ENCODE results near the gene ARGLU1. TPM values are rescaled to one million over a fixed set of nuclear protein-coding genes. Genes with fewer than 3 reads are reported as not detected.
"Not testable (repeated sequence)": the region's sequence is repeated elsewhere in the genome, so short reads cannot be mapped to it uniquely, and the experiment has no call there.

The ARGLU1 gene, protein sequence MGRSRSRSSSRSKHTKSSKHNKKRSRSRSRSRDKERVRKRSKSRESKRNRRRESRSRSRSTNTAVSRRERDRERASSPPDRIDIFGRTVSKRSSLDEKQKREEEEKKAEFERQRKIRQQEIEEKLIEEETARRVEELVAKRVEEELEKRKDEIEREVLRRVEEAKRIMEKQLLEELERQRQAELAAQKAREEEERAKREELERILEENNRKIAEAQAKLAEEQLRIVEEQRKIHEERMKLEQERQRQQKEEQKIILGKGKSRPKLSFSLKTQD
- 22.6 TPM for total RNA-seq

GRCh38 chr13:106567474-106568298 lies at the start of gene ARGLU1:
Gene ARGLU1, minus strand, starts transcription at chr13:106568137. Its CDS starts 218 bp downstream, at chr13:106567919.
- ATAC-seq (peak; percentile 89), DNase-seq (ENCODE audit: low spot score) (peak; percentile 95)

DNA sequence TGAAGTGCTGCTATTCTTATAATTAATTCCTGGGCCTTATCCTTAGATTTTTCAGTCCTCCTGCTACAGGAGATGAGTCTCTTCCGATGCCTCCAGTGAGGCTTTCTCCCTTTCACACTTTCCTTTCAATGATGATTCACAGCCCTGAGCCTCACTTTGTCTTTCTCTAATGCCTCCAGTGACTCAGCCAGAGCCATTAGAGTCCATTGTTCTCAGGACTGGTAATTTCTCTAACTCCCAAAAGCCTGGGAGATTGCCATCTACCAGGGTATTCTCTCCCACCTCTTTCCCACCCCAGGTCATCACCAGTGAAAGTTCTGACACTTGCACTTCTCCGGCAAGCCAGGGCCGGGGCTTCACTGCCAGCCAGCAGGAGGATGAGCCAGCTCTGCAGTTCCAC lies 49.6 kb upstream of the ARGLU1 start:
- ATAC-seq (no peak), DNase-seq (ENCODE audit: low spot score) (no peak)

GRCh38 chr13:106616729-106617128 lies 48.8 kb upstream of the ARGLU1 start:
- DNase-seq (ENCODE audit: low spot score) (no peak), ATAC-seq (no peak)

DNA sequence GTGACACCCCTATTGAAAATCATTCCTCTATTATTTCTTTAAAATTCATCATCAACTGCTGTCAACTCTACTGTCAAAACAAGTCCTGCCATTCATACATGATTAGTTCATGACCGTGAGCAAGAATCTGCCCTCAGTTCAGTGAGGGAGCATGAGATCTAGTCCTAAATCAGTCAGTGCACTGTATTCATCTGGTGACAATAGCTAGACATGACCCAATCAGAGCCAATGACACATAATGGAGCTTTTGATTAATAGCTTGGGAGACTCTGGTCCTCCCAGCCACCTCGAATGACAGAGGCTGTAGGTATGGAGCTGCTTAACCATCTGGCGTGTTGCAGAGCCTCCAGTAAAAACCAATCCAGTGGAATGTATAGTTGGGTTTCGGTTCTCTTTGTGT lies 46.9 kb upstream of the ARGLU1 start:
- no peak for ATAC-seq
- DNase-seq (ENCODE audit: low spot score): no peak

DNA sequence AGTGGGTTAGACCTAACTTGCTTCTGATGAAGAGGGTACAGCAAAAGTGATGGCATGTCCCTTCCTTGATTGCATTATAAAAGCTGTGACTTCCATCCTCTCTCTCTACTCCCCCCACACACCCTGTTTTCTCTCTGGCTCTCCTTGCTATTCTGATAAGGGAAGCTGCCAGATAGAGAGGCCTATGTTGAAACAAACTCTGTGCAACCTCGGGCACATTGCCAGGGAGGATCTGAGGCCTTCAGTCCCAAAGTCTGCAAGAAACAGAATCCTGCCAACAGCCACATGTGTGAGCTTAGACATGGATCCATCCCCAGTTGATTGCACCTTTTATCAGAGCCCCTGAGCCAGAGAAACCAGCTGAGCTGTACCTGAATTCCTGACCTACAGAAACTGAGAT lies 44.8 kb upstream of the ARGLU1 start:
- DNase-seq (ENCODE audit: low spot score): peak; percentile 64
- ATAC-seq: peak; percentile 68

DNA sequence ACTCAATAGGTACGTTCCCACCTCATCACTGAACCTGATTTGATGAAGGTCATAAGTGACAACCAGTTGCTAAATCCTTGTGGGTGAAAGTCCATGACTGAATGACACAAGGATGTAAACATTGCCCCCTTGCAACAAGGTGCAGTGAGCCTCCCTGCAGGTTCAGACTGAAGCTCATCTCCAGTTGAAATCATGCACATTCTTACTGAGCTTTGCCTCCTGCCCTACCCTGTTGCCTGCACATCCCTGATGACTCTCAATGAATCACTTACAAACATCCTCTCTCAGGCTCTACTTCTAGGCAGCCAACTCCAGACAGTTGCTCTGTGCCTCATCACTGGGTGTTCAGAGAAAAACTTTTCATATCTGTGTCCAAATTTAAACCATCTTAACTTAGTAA lies 42.5 kb upstream of the ARGLU1 start:
- ATAC-seq (no peak), DNase-seq (ENCODE audit: low spot score) (no peak)

GRCh38 chr13:106609116-106609515 lies 41.2 kb upstream of the ARGLU1 start:
- DNase-seq (ENCODE audit: low spot score) (no peak), ATAC-seq (no peak)

DNA sequence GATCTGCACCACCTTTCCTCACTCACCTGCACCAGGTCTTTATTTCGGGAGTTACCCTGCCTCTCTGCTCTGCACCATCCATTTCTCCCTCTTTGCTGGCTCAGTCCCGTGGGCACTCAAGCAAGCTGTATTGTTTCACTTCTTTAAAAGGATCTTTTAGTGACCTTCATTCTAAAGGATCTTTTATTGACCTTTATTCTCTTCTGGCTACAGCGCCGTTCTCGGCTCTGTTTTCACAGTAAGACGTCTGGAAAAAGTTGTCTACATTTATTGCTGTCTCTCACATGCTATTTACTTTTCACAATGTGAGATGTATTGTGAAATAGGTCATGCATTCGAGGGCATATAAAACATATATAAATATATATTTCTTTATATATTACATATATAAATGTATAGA lies 35.6 kb upstream of the ARGLU1 start:
- no peak for ATAC-seq
- no peak for DNase-seq (ENCODE audit: low spot score)

DNA sequence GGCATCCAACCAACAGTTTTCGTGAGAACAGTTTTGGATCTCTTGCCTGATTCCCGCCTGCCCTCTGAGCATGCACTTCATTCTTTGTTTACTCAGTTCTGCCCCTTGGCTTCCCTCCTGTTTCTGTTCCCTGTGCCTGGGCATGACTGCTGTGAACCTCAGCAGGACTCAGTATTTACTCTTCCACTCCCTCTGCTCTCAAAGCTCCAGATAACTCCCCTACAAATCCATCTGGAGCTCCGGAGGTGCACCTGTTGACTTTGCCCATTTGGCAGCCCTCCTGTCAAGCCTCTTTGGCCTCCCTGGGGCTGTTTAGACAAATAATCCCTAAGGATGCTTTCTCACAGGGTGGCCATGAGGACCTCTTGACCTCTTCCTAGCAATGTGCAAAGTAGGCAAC lies 34.2 kb upstream of the ARGLU1 start:
- DNase-seq (ENCODE audit: low spot score) (no peak), ATAC-seq (peak; percentile 67)

GRCh38 chr13:106601489-106601888 lies 33.6 kb upstream of the ARGLU1 start:
- DNase-seq (ENCODE audit: low spot score) (no peak), ATAC-seq (no peak)

DNA sequence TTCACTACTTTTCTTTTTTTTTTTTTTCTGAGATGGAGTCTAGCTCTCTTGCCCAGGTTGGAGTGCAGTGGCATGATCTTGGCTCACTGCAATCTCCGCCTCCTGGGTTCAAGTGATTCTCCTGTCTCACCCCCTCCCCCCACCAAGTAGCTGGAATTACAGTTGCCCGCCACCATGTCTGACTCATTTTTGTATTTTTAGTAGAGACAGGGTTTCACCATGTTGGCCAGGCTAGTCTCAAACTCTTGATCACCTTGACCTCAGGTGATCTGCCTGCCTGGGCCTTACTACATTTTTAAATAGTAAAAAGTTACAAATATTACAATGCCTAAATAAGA lies 32.8 kb upstream of the ARGLU1 start:
- not testable (repeated sequence) for DNase-seq (ENCODE audit: low spot score); ATAC-seq

DNA sequence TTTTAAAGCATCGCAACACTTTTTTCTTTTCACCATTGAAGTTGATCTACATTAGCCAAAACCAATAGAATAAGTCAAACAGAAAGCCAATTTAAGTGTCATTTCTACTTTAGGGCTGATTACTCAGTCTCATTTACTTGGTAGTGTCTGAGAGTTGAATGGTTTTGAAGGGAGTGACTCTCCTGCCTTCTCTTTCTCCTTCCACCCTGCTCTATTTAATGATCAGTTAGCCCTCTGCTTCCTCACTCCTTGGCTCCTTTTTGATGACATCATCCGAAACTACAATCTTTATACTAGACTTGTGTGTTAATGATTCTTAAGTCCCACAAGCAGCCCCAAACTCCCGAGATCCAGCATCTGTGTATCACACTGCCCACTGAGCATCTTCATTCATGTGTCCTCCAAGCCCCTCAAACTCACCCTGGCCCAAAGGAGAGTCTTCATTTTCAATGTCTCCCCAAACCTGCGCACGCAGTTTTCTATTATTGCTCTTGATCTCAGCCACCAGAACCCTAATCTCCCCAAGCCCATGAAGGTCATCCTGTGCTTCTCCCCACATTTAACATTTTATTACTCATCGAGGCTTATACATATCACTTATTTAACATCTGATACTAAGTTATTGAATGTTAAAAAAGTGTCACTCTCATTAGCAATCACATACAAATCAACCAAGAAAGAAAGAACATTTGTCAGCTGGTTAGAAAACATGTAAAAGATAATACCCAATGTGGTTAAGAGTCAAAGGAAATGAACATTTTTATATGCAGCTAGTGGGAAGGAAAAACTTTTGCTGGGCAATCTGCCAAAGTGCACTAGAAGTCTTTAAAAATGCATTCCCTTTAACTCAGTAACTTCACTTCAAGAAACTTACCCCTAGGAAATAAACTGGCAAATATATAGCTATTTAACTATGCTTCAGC lies 32.2 kb upstream of the ARGLU1 start:
- DNase-seq (ENCODE audit: low spot score) (no peak), ATAC-seq (no peak)

DNA sequence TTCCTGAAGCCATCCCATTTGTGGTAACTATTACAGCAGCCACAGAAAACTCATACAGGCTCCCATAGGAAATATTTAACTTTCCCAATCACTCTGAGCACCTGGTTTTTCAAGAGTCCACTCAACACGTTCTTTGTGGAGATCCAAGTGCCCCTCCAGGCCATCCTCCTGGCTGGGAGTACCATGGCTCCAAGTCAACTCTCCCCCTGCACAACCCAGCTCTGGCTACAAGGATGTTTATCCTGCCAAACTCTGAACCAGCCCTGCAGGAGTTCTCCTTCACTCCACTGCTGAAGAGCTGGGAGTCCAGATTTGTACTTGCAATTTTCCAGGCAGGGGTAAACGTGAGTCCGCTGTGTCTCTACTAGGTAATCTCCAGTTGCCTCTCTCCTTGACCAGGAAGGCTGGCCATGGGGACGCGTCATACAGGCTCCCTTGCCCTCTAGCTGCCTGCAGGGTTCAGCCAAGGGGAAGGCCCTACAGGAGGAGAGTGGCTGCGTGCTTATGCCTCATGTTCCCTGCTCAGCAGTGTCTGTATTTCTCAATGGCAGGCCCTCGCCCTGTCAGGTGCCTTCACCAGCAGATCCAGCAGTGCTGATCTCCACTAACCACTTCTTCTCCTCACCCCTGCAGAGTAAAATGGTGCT lies 29.9 kb upstream of the ARGLU1 start:
- DNase-seq (ENCODE audit: low spot score): no peak
- no peak for ATAC-seq

- no peak for ATAC-seq
These were observed 29.2 kb upstream of the ARGLU1 start for GRCh38 chr13:106597186-106597585.

GRCh38 chr13:106596275-106596937 lies 28.5 kb upstream of the ARGLU1 start:
- DNase-seq (ENCODE audit: low spot score): no peak
- no peak for ATAC-seq

More at GRCh38 chr13:106597186-106597585, 29.2 kb upstream of the ARGLU1 start:
- no peak for DNase-seq (ENCODE audit: low spot score)

GRCh38 chr13:106595625-106596024 lies 27.7 kb upstream of the ARGLU1 start:
- DNase-seq (ENCODE audit: low spot score): no peak
- no peak for ATAC-seq

DNA sequence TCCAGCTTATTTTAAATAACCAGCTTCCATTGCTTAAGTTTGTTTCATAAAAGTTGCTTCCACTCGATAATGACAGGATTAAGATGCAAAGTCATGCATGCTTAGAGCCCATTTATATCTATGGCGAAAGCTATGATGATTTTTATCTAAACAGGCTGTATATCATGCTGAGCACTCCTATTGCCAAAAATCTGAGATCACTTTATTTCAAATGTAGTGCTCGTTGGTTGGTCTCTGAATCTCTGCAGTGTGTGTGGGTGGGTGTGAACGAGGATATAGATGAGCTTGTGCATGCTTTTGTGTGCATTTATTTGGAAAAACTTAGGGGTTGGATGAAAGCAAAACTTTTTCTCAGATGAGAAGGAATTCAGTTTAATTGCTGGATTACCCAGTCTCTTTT lies 27.0 kb upstream of the ARGLU1 start:
- DNase-seq (ENCODE audit: low spot score) (no peak), ATAC-seq (no peak)

GRCh38 chr13:106593132-106593531 lies 25.2 kb upstream of the ARGLU1 start:
- DNase-seq (ENCODE audit: low spot score): no peak
- no peak for ATAC-seq

GRCh38 chr13:106591299-106591698 lies 23.4 kb upstream of the ARGLU1 start:
- DNase-seq (ENCODE audit: low spot score): no peak
- no peak for ATAC-seq

- DNase-seq (ENCODE audit: low spot score): no peak
- ATAC-seq: no peak
These were observed 21.8 kb upstream of the ARGLU1 start for GRCh38 chr13:106589716-106590115.

Measured in left lobe of liver (tissue), 2 donors.